Measurements from ENCODE around the gene MYL9. TPM values are rescaled to one million over a fixed set of nuclear protein-coding genes. Genes with fewer than 3 reads are reported as not detected.

MYL9 gene
- total and polyA plus RNA-seq, 2 donors from 2014 or later: 294 to 576 TPM

- intact Hi-C loops (cut with DNase I): no loop called here
- peaks cover 6 to 17% (median 12%) of the 10 kb centered on the region in 3 donors for H3K36me3 ChIP-seq (ENCODE audit: control insufficient read depth in 2 of 3, insufficient read depth in 3 of 3, low read length in 3 of 3)
- no peak for FAIRE-seq
- H3K4me1 ChIP-seq (ENCODE audit: control insufficient read depth in 2 of 3, insufficient read depth in 2 of 3, low read depth in 1 of 3, low read length in 3 of 3): peaks cover 0 to 14% (median 12%) of the 10 kb centered on the region in 3 donors
- H3K27me3 ChIP-seq (ENCODE audit: control insufficient read depth, insufficient read depth, low read length): no peaks in the 10 kb centered on the region
- no peak overlapping the region for H3K9ac ChIP-seq (ENCODE audit: low read length in 3 of 3)
- TF ChIP-seq CTCF (IDR thresholded peaks at IDR 0.05; ENCODE audit: borderline replicate concordance, extremely low read depth, insufficient read depth): no peak
- H3K4me3 ChIP-seq (ENCODE audit: low read length in 3 of 3): no peak overlapping the region
- no peaks in the 10 kb centered on the region for H3K9me3 ChIP-seq (ENCODE audit: control insufficient read depth in 2 of 3, insufficient read depth in 1 of 3, low read length in 3 of 3)
- no peak for DNase-seq
- no peak overlapping the region for H3K27ac ChIP-seq (ENCODE audit: low read depth in 2 of 2, low read length in 2 of 2)
Measured at GRCh38 chr20:36584018-36584481, 42.7 kb downstream of the MYL9 start.

- no peak for FAIRE-seq
Measured at GRCh38 chr20:36585410-36586125, 44.2 kb downstream of the MYL9 start.

GRCh38 chr20:36587388-36588070 lies 46.2 kb downstream of the MYL9 start:
- Histone ChIP-seq H3K9me3 (ENCODE audit: control insufficient read depth in 2 of 3, insufficient read depth in 1 of 3, low read length in 3 of 3) (no peaks in the 10 kb centered on the region), H3K4me3 (ENCODE audit: low read length in 3 of 3) (no peak overlapping the region), H3K9ac (ENCODE audit: low read length in 3 of 3) (no peak overlapping the region), H3K36me3 (ENCODE audit: control insufficient read depth in 2 of 3, insufficient read depth in 3 of 3, low read length in 3 of 3) (peaks cover 3 to 4% (median 4%) of the 10 kb centered on the region in 3 donors), H3K27ac (ENCODE audit: low read depth in 2 of 2, low read length in 2 of 2) (no peak overlapping the region), H3K27me3 (ENCODE audit: control insufficient read depth, insufficient read depth, low read length) (no peaks in the 10 kb centered on the region), H3K4me1 (ENCODE audit: control insufficient read depth in 2 of 3, insufficient read depth in 2 of 3, low read depth in 1 of 3, low read length in 3 of 3) (peaks cover 0 to 2% (median 0%) of the 10 kb centered on the region in 3 donors)
- TF ChIP-seq CTCF (IDR thresholded peaks at IDR 0.05; ENCODE audit: borderline replicate concordance, extremely low read depth, insufficient read depth): no peak
- DNase-seq (no peak), FAIRE-seq (no peak)
- intact Hi-C loops (cut with DNase I): no loop called here

More at GRCh38 chr20:36585410-36586125, 44.2 kb downstream of the MYL9 start:
- Histone ChIP-seq H3K27me3 (ENCODE audit: control insufficient read depth, insufficient read depth, low read length) (no peaks in the 10 kb centered on the region), H3K9me3 (ENCODE audit: control insufficient read depth in 2 of 3, insufficient read depth in 1 of 3, low read length in 3 of 3) (no peaks in the 10 kb centered on the region), H3K4me3 (ENCODE audit: low read length in 3 of 3) (no peak overlapping the region), H3K4me1 (ENCODE audit: control insufficient read depth in 2 of 3, insufficient read depth in 2 of 3, low read depth in 1 of 3, low read length in 3 of 3) (peaks cover 0 to 5% (median 0%) of the 10 kb centered on the region in 3 donors), H3K36me3 (ENCODE audit: control insufficient read depth in 2 of 3, insufficient read depth in 3 of 3, low read length in 3 of 3) (peaks cover 3 to 14% (median 9%) of the 10 kb centered on the region in 3 donors), H3K27ac (ENCODE audit: low read depth in 2 of 2, low read length in 2 of 2) (no peak overlapping the region), H3K9ac (ENCODE audit: low read length in 3 of 3) (no peak overlapping the region)
- TF ChIP-seq CTCF (IDR thresholded peaks at IDR 0.05; ENCODE audit: borderline replicate concordance, extremely low read depth, insufficient read depth): no peak
- no peak for DNase-seq
- intact Hi-C loops (cut with DNase I): no loop called here

Measured in kidney (tissue), 14 donors.